G401 (cell line): ENCODE data around the gene KLHL26. TPM values are rescaled to one million over a fixed set of nuclear protein-coding genes. Genes with fewer than 3 reads are reported as not detected.

ENCODE experiments used
- total RNA-seq: library from RNA; depleted of rRNA; stranded (reverse); fragments of >200 nt; shearing (Covaris generic); gene quantifications from 2 replicates; pipeline ENCODE4 v1.2.3, GENCODE V29; 2014; rRNA removed

KLHL26 gene
- total RNA-seq, 1 experiment from 2014 or later, result 8.3 TPM

Other genes starting within 250 kb of the KLHL26 start
- not detected in 2 replicates for gene LRRC25, start 239.4 kb upstream of the KLHL26 start, total RNA-seq
- 272 and 351 TPM in 2 replicates for gene SSBP4, start 217.6 kb upstream of the KLHL26 start, total RNA-seq
- gene ISYNA1, start 198.9 kb upstream of the KLHL26 start, total RNA-seq, result 251 and 359 TPM in 2 replicates
- gene ELL, start 115.0 kb upstream of the KLHL26 start, total RNA-seq, result 15.9 and 16.0 TPM in 2 replicates
- 404 and 484 TPM in 2 replicates for gene FKBP8, start 93.5 kb upstream of the KLHL26 start, total RNA-seq
- 84.9 and 95.9 TPM in 2 replicates for gene KXD1, start 79.2 kb upstream of the KLHL26 start, total RNA-seq
- 833 and 855 TPM in 2 replicates for gene UBA52, start 65.2 kb upstream of the KLHL26 start, total RNA-seq
- 50.0 and 100 TPM in 2 replicates for gene REX1BD, start 48.2 kb upstream of the KLHL26 start, total RNA-seq
- gene CRLF1, start 30.2 kb upstream of the KLHL26 start, total RNA-seq, result 148 and 169 TPM in 2 replicates
- 2.5 and 4.1 TPM in 2 replicates for gene TMEM59L, start 24.2 kb upstream of the KLHL26 start, total RNA-seq
- gene CRTC1, start 46.7 kb downstream of the KLHL26 start, total RNA-seq, result 2.1 and 2.7 TPM in 2 replicates
- gene COMP, start 154.3 kb downstream of the KLHL26 start, total RNA-seq, result 0.49 and 0.54 TPM in 2 replicates
- gene UPF1, start 194.9 kb downstream of the KLHL26 start, total RNA-seq, result 104 and 111 TPM in 2 replicates